SU-DHL-6 (cell line): ENCODE data around the gene HOXB5.

Experiments used
- H2AFZ ChIP-seq: fragments of 200-600 bp; sonication (generic); 2 replicates; pipeline ENCODE4 v1.6.1; 2014; ENCODE audit warnings: low read depth, mild to moderate bottlenecking, moderate library complexity, mixed read lengths, antibody characterized with exemption, low read length; ENCODE audit not compliant: severe bottlenecking
- H3F3A ChIP-seq: fragments of 200-600 bp; shearing (Covaris generic); 2 replicates; pipeline ENCODE4 v1.6.0; 2016; ENCODE audit warnings: antibody characterized with exemption, mild to moderate bottlenecking; ENCODE audit not compliant: insufficient read depth
- H3K27ac ChIP-seq: fragments of 200-600 bp; sonication (generic); 2 replicates; pipeline ENCODE4 v1.5.1; 2016; ENCODE audit warnings: low read depth, mild to moderate bottlenecking, low read length, moderate library complexity, mixed read lengths
- H3K27me3 ChIP-seq: fragments of 200-600 bp; sonication (generic), shearing (Covaris generic); 2 replicates; pipeline ENCODE4 v1.6.0; 2014; ENCODE audit warnings: mild to moderate bottlenecking, low read length
- H3K36me3 ChIP-seq: fragments of 200-600 bp; sonication (generic); 2 replicates; pipeline ENCODE4 v1.6.1; 2014; ENCODE audit warnings: mild to moderate bottlenecking, low read length, mixed read lengths
- H3K4me2 ChIP-seq: fragments of 300-600, 200-600 bp; shearing (Covaris generic), sonication (generic); 2 replicates; pipeline ENCODE4 v1.6.0; 2014; ENCODE audit warnings: low read length, low read depth, mild to moderate bottlenecking; ENCODE audit not compliant: poor library complexity, severe bottlenecking
- H3K4me3 ChIP-seq: fragments of 200-600 bp; sonication (generic); 2 replicates; pipeline ENCODE4 v1.5.1; 2014; ENCODE audit warnings: antibody characterized with exemption, low read length, mild to moderate bottlenecking, mixed read lengths; ENCODE audit not compliant: insufficient read depth, poor library complexity, severe bottlenecking
- H3K79me2 ChIP-seq: fragments of 200-600 bp; sonication (generic); 2 replicates; pipeline ENCODE4 v1.6.1; 2014; ENCODE audit warnings: mild to moderate bottlenecking, low read length, moderate library complexity; ENCODE audit not compliant: insufficient read depth
- H3K9ac ChIP-seq: fragments of 200-600 bp; sonication (generic); 2 replicates; pipeline ENCODE4 v1.7.0; 2014; ENCODE audit warnings: mild to moderate bottlenecking, low read length
- H3K9me2 ChIP-seq: fragments of 200-600 bp; sonication (generic); replicated peaks from 2 replicates; pipeline ENCODE4 v1.6.1; 2014; ENCODE audit warnings: low read length; ENCODE audit not compliant: insufficient read depth
- H3K9me3 ChIP-seq: fragments of 200-600 bp; sonication (generic); 2 replicates; pipeline ENCODE4 v1.6.1; 2014; ENCODE audit warnings: low read length, mixed read lengths; ENCODE audit not compliant: insufficient read depth
- H4K20me1 ChIP-seq: fragments of 200-600 bp; sonication (generic); 2 replicates; pipeline ENCODE4 v1.6.1; 2014; ENCODE audit warnings: low read depth, mild to moderate bottlenecking, antibody characterized with exemption, low read length, moderate library complexity, mixed read lengths
- CTCF ChIP-seq: fragments of 200-600 bp; sonication (generic); IDR thresholded peaks from one replicate; pipeline ENCODE4 v1.5.1; 2017; ENCODE audit warnings: antibody characterized with exemption, mild to moderate bottlenecking, low read length, moderate library complexity; ENCODE audit not compliant: insufficient read depth, poor library complexity, severe bottlenecking
- EZH2phosphoT487 ChIP-seq: fragments of 200-600 bp; sonication (generic), shearing (Covaris generic); conservative IDR thresholded peaks from 2 replicates; pipeline ENCODE4 v1.6.1; 2018; ENCODE audit warnings: mild to moderate bottlenecking, antibody characterized with exemption, low read length, moderate library complexity, mixed read lengths

The HOXB5 gene

GRCh38 chr17:48577946-48578615 is 15.5 kb downstream of the HOXB5 start, which contains the start of gene HOXB4:
HOXB4 (minus strand) TSS chr17:48578350; CDS start chr17:48578319, 31 bp downstream.
- Histone ChIP-seq H3K36me3 (no peaks in the 10 kb centered on the region), H3K4me3 (peak within 1 kb of the TSS; percentile 65), H3K79me2 (no peaks in the 10 kb centered on the region), H3K9ac (peak within 1 kb of the TSS; percentile 57), H3K9me2 (no peaks in the 10 kb centered on the region), H3F3A (no peaks in the 10 kb centered on the region), H3K9me3 (no peaks in the 10 kb centered on the region), H3K4me2 (peak within 1 kb of the TSS; percentile 63), H3K27me3 (no peaks in the 10 kb centered on the region), H4K20me1 (no peaks in the 10 kb centered on the region), H2AFZ (peak within 1 kb of the TSS; percentile 85), H3K27ac (no peak within 1 kb of the TSS)
- TF ChIP-seq CTCF (no peak), EZH2phosphoT487 (no peak)

- no peaks in the 10 kb centered on the region for H3K27me3 ChIP-seq
- no peaks in the 10 kb centered on the region for H3K79me2 ChIP-seq
- no peak overlapping the region for H3K27ac ChIP-seq
- peak overlapping the region; percentile 25 for H2AFZ ChIP-seq
- no peaks in the 10 kb centered on the region for H3F3A ChIP-seq
- no peaks in the 10 kb centered on the region for H4K20me1 ChIP-seq
- no peaks in the 10 kb centered on the region for H3K36me3 ChIP-seq
- H3K9ac ChIP-seq = peak overlapping the region; percentile 57
- peak overlapping the region; percentile 63 for H3K4me2 ChIP-seq
- TF ChIP-seq EZH2phosphoT487 (no peak), CTCF (no peak)
- no peaks in the 10 kb centered on the region for H3K9me3 ChIP-seq
- peak overlapping the region; percentile 55 for H3K4me3 ChIP-seq
- H3K9me2 ChIP-seq = no peaks in the 10 kb centered on the region
Observed at GRCh38 chr17:48577330-48577945, 16.1 kb downstream of the HOXB5 start.

GRCh38 chr17:48576479-48577309 is 16.9 kb downstream of the HOXB5 start:
- Histone ChIP-seq H3F3A (no peaks in the 10 kb centered on the region), H3K79me2 (no peaks in the 10 kb centered on the region), H3K36me3 (no peaks in the 10 kb centered on the region), H3K9me3 (no peaks in the 10 kb centered on the region), H2AFZ (no peak overlapping the region), H3K27ac (no peak overlapping the region), H3K9me2 (no peaks in the 10 kb centered on the region), H3K4me3 (no peak overlapping the region), H3K9ac (peak overlapping the region; percentile 57; the same call in 1 of the 2 replicates), H3K27me3 (no peaks in the 10 kb centered on the region), H3K4me2 (peak overlapping the region; percentile 63), H4K20me1 (no peaks in the 10 kb centered on the region)
- TF ChIP-seq EZH2phosphoT487 (no peak), CTCF (no peak)
